Endothelial cell of umbilical vein (primary cell): ENCODE data around the gene COG5. TPM values are rescaled to one million over a fixed set of nuclear protein-coding genes. Genes with fewer than 3 reads are reported as not detected.

Source experiments
- BruUV-seq: library from RNA; stranded (reverse); fragments of 400-500 nt; replicated peaks from 2 replicates; lab custom pipeline; 2021; lab: Mats Ljungman, UMichigan
- CTCF ChIA-PET: fragments of 300-600, 350-600 bp; sonication (Branson Sonifier 250); formaldehyde crosslinking; loops from one replicate; lab custom pipeline; 2021; ENCODE audit warnings: antibody characterized with exemption, inconsistent platforms; lab: Charles Lee
- POLR2A ChIA-PET: fragments of 300-600, 350-600 bp; sonication (Branson Sonifier 250); formaldehyde crosslinking; loops from one replicate; lab custom pipeline; 2021; ENCODE audit warnings: antibody characterized with exemption, inconsistent platforms; lab: Charles Lee
- DNase-seq: peaks from one replicate; pipeline ENCODE4 v3.0.0-alpha.2; 2011; ENCODE audit warnings: low read depth, low spot score
- FAIRE-seq: peaks from 2 replicates; lab custom pipeline; 2011; peaks lifted over from hg19 to GRCh38; lab: Jason Lieb, UNC
- H2AFZ ChIP-seq: 2 replicates; pipeline ENCODE4 v1.6.0; 2012; ENCODE audit warnings: low read depth, low read length, control low read depth, inconsistent platforms
- H3K27ac ChIP-seq: 2 replicates; pipeline ENCODE4 v1.5.1; 2011; ENCODE audit warnings: low read depth, mild to moderate bottlenecking, control low read depth, low read length, moderate library complexity; ENCODE audit not compliant: insufficient read depth
- H3K27me3 ChIP-seq, 2 experiments: 2 replicates each; pipeline versions ENCODE4 v1.6.0 to v1.6.1; 2011; ENCODE audit warnings: low read length in 2 of 2, mixed read lengths in 1 of 2; ENCODE audit not compliant: control insufficient read depth in 2 of 2, insufficient read depth in 2 of 2
- H3K36me3 ChIP-seq, 2 experiments: 2 replicates in 1 of 2; 3 replicates in 1 of 2; pipeline ENCODE4 v1.5.1; 2011; ENCODE audit warnings: low read length in 2 of 2, mild to moderate bottlenecking in 1 of 2, moderate library complexity in 1 of 2; ENCODE audit not compliant: control insufficient read depth in 2 of 2, insufficient read depth in 2 of 2; ENCODE audit errors: extremely low read depth in 1 of 2
- H3K4me1 ChIP-seq: 3 replicates; pipeline ENCODE4 v1.5.1; 2011; ENCODE audit warnings: mild to moderate bottlenecking, low read length; ENCODE audit not compliant: control insufficient read depth, insufficient read depth; ENCODE audit errors: extremely low read depth
- H3K4me2 ChIP-seq: 2 replicates; pipeline ENCODE4 v1.6.1; 2011; ENCODE audit warnings: low read length, control low read depth, mixed read lengths; ENCODE audit not compliant: insufficient read depth
- H3K4me3 ChIP-seq, 3 experiments: fragments of 200-600 bp in 1 of 3; sonication (generic), shearing (Covaris generic) in 1 of 3; replicated peaks in 1 of 3; 2 replicates each; pipeline ENCODE4 v1.5.1; 2011 to 2016; ENCODE audit warnings: control low read depth in 3 of 3, low read length in 3 of 3, mild to moderate bottlenecking in 2 of 3, inconsistent platforms in 1 of 3, low read depth in 1 of 3, moderate library complexity in 1 of 3; ENCODE audit not compliant: insufficient read depth in 1 of 3
- H3K79me2 ChIP-seq: 2 replicates; pipeline ENCODE4 v1.6.0; 2012; ENCODE audit warnings: low read length, inconsistent platforms; ENCODE audit not compliant: control insufficient read depth, insufficient read depth
- H3K9ac ChIP-seq: replicated peaks from 2 replicates; pipeline ENCODE3; 2011; ENCODE audit warnings: low read length, control low read depth; ENCODE audit not compliant: insufficient read depth; ENCODE audit errors: extremely low read depth
- H3K9me1 ChIP-seq: replicated peaks from 3 replicates; pipeline ENCODE4 v1.6.0; 2011; ENCODE audit warnings: mild to moderate bottlenecking, low read length; ENCODE audit not compliant: control insufficient read depth, insufficient read depth; ENCODE audit errors: extremely low read depth
- H3K9me3 ChIP-seq: replicated peaks from 2 replicates; pipeline ENCODE4 v1.5.1; 2012; ENCODE audit warnings: low read length, inconsistent platforms; ENCODE audit not compliant: control insufficient read depth, insufficient read depth
- H4K20me1 ChIP-seq: replicated peaks from 2 replicates; pipeline ENCODE3; 2011; ENCODE audit warnings: mild to moderate bottlenecking, low read length; ENCODE audit not compliant: control insufficient read depth, insufficient read depth; ENCODE audit errors: extremely low read depth
- EZH2 ChIP-seq: IDR thresholded peaks from 2 replicates; pipeline ENCODE4 v1.6.1; 2012; ENCODE audit warnings: borderline replicate concordance, low read depth, mild to moderate bottlenecking, moderate library complexity, low read length, inconsistent platforms; ENCODE audit not compliant: severe bottlenecking
- FOS ChIP-seq: IDR thresholded peaks from 2 replicates; pipeline ENCODE4 v1.6.1; 2011; ENCODE audit warnings: mild to moderate bottlenecking, low read length, moderate library complexity, borderline replicate concordance; ENCODE audit not compliant: insufficient read depth
- GATA2 ChIP-seq: IDR thresholded peaks from 2 replicates; pipeline ENCODE4 v1.7.0; 2011; ENCODE audit warnings: low read depth, mild to moderate bottlenecking, moderate library complexity, mixed read lengths, low read length; ENCODE audit not compliant: insufficient read length, insufficient read depth
- JUN ChIP-seq: IDR thresholded peaks from 2 replicates; pipeline ENCODE4 v1.6.1; 2011; ENCODE audit warnings: borderline replicate concordance, low read depth; ENCODE audit not compliant: insufficient read length, insufficient read depth
- MYC ChIP-seq: IDR thresholded peaks from one replicate; pipeline ENCODE4 v1.6.1; 2011; ENCODE audit warnings: mild to moderate bottlenecking, low read depth, low read length
- POLR2A ChIP-seq: IDR thresholded peaks from 2 replicates; pipeline ENCODE4 v1.6.1; 2012; ENCODE audit warnings: low read depth, mild to moderate bottlenecking, control low read depth, low read length
- POLR2AphosphoS5 ChIP-seq: IDR thresholded peaks from 2 replicates; pipeline ENCODE4 v1.6.1; 2012; ENCODE audit warnings: low read depth, mild to moderate bottlenecking, control low read depth, low read length, moderate library complexity; ENCODE audit not compliant: insufficient read depth
- dilution Hi-C: fragments of 300-500 bp; cut with MboI; formaldehyde crosslinking; loops from one replicate; pipeline ENCODE4 v1.15.0; 2019; ENCODE audit warnings: low sequenced_read_pairs; ENCODE audit not compliant: extremely low pct_ligation_motif_present
- intact Hi-C: fragments of 100-400 bp; cut with micrococcal nuclease; formaldehyde crosslinking; loops from one replicate; pipeline ENCODE4 v1.10.0; 2022
- polyA plus RNA-seq, 4 experiments: library from polyadenylated mRNA; depleted of rRNA in 3 of 4; stranded (reverse) in 3 of 4; unstranded in 1 of 4; fragments of >200 nt; gene quantifications; 2 replicates each; pipeline versions ENCODE4 v1.2.1 to v1.2.3, GENCODE V29; 2011 to 2012; ENCODE audit warnings: missing spikeins in 1 of 4
- total RNA-seq: library from RNA; stranded (reverse); gene quantifications from 2 replicates; pipeline ENCODE4 v1.2.3, GENCODE V29; 2021
- TF ChIP-seq, protein P1 (sequence below): IDR thresholded peaks from 2 replicates; pipeline ENCODE4 v1.6.1; 2011; ENCODE audit not compliant: insufficient read depth, insufficient read length
- TF ChIP-seq, protein P2 (sequence below), 2 donors: IDR thresholded peaks; 1 replicate in 1 of 2; 2 replicates in 1 of 2; pipeline ENCODE4 v1.5.1; 2011; ENCODE audit warnings: low read length in 2 of 2, mild to moderate bottlenecking in 2 of 2, moderate library complexity in 2 of 2, control low read depth in 1 of 2, inconsistent platforms in 1 of 2, low read depth in 1 of 2; ENCODE audit not compliant: insufficient read depth in 1 of 2; ENCODE audit errors: extremely low read depth in 1 of 2

Gene COG5
- total and polyA plus RNA-seq, 2 donors (not counting 3 experiments of a cell fraction or from before 2014, with no cell fraction given): 18.8 to 45.3 TPM

DNA sequence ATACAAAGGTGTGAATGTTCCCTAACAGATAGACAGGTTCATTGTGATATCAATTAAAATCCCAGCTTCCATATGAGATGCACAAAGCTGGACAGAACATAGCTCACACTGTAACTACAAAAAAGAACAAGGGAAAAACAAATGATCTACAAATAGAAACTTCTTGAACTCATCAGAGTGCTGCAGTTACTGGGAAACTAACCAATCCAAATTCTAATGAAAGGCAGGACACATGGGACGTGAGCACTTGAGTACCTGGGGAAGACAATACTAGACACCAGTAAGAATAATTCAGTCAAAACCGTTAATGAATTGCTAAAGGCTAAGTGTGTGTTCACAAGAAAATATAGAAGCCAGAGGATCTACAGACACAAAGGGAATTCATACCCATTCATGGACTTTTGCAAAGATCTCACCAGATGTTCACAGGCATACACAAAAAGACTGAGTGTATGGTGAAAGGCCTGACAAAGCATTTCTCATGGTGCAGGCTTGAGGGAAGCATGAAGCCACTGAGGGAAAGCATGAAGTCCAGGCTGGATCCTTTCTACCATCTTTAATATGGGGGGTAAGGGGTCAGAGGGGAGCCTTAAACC is 101.7 kb downstream of the COG5 start:
- ChIA-PET CTCF (interaction anchor here (1.0 kb wide), 1 partner anchor 413 kb away, joined by 4 read pairs; no protein-coding TSS in a partner anchor), POLR2A (no interaction called here)
- FAIRE-seq (no peak), DNase-seq (no peak)
- H3K36me3 ChIP-seq: no peaks in the 10 kb centered on the region
- H3K79me2 ChIP-seq: peaks cover 2% of the 10 kb centered on the region
- H3K9ac ChIP-seq: no peak overlapping the region
- H3K27ac ChIP-seq: no peak overlapping the region
- H3K4me3 ChIP-seq: no peak overlapping the region
- H2AFZ ChIP-seq: no peak overlapping the region
- intact Hi-C loops (loop anchor here (5.0 to 10.0 kb wide), 2 partner anchors 100 to 133 kb away; partner anchors contain the start of genes COG5 and DUS4L), dilution Hi-C loops (no loop called here)
- no peaks in the 10 kb centered on the region for H3K9me3 ChIP-seq
- TF ChIP-seq, protein P1, sequence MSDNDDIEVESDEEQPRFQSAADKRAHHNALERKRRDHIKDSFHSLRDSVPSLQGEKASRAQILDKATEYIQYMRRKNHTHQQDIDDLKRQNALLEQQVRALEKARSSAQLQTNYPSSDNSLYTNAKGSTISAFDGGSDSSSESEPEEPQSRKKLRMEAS: no peak
- no peak for TF ChIP-seq EZH2
- TF ChIP-seq GATA2: no peak
- TF ChIP-seq POLR2AphosphoS5: no peak
- TF ChIP-seq MYC: no peak
- TF ChIP-seq, protein P2, sequence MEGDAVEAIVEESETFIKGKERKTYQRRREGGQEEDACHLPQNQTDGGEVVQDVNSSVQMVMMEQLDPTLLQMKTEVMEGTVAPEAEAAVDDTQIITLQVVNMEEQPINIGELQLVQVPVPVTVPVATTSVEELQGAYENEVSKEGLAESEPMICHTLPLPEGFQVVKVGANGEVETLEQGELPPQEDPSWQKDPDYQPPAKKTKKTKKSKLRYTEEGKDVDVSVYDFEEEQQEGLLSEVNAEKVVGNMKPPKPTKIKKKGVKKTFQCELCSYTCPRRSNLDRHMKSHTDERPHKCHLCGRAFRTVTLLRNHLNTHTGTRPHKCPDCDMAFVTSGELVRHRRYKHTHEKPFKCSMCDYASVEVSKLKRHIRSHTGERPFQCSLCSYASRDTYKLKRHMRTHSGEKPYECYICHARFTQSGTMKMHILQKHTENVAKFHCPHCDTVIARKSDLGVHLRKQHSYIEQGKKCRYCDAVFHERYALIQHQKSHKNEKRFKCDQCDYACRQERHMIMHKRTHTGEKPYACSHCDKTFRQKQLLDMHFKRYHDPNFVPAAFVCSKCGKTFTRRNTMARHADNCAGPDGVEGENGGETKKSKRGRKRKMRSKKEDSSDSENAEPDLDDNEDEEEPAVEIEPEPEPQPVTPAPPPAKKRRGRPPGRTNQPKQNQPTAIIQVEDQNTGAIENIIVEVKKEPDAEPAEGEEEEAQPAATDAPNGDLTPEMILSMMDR (IDR thresholded peaks at IDR 0.05; ENCODE audit: extremely low read depth in 1 of 2, insufficient read depth in 1 of 2, low read depth in 1 of 2, low read length in 2 of 2): no peak
- TF ChIP-seq POLR2A: no peak
- no peak for TF ChIP-seq JUN
- no peak for TF ChIP-seq FOS
- no TSS peak for BruUV-seq
- H3K4me1 ChIP-seq: no peaks in the 10 kb centered on the region
- no peaks in the 10 kb centered on the region for H3K27me3 ChIP-seq
- no peaks in the 10 kb centered on the region for H3K9me1 ChIP-seq
- H3K4me2 ChIP-seq: no peak overlapping the region
- no peaks in the 10 kb centered on the region for H4K20me1 ChIP-seq
